ENCODE results near the gene HNF1B. TPM values are rescaled to one million over a fixed set of nuclear protein-coding genes. Genes with fewer than 3 reads are reported as not detected.
A peak's percentile ranks its signal among the peaks of the same experiment; 100 is the strongest.

The HNF1B gene
- total and polyA plus RNA-seq, 10 of the 15 experiments (the other 5 are each of a cell fraction or from before 2014, with no cell fraction given) = 0.51 to 12.7 (median 1.9) TPM

DNA sequence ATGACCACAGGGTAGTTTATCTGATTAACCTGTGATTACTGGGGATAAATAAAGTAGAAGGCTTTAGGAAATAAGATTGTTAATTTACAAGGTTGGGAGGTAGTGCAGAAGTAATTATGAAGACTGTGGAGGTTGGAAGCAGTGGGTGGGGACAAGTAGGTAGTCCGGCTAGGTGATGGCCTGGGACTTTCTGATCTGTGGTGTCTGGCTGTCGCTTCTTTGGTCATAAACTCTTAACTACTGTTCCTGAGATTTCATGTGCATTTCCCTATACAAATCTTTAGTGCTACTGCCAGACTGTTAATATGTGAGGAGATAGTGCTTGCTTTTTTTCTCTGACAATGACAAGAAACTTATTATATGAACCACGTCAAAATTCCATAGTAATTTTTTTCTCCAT, 19.5 kb upstream of the HNF1B start:
- no peak overlapping the region for H2AFZ ChIP-seq (ENCODE audit: control insufficient read depth, low read depth, low read length)
- no peak overlapping the region for H3K9ac ChIP-seq (ENCODE audit: control insufficient read depth, insufficient read depth, low read length)
- BruUV-seq (replicated peaks) = no TSS peak
- ChIA-PET SMC1A (ENCODE audit: uncharacterized antibody, unreplicated experiment) (interaction anchor here (2.5 to 12.0 kb wide), 2 partner anchors 10 to 17 kb away, joined by 21 to 167 read pairs; partner anchors contain the start of gene HNF1B), POLR2A (interaction anchor here (0.8 to 2.0 kb wide), 4 partner anchors 9 to 26 kb away, joined by 3 to 7 read pairs (median 6); partner anchors contain the start of gene HNF1B), RAD21 (ENCODE audit: unreplicated experiment) (interaction anchor here (1.1 to 3.3 kb wide), 4 partner anchors 18 to 27 kb away, joined by 4 to 41 read pairs (median 6); partner anchors contain the start of gene HNF1B), CTCF (interaction anchor here (0.8 to 1.6 kb wide), 4 partner anchors 16 to 77 kb away, joined by 4 to 9 read pairs (median 4); no protein-coding TSS in a partner anchor)
- H3K9me3 ChIP-seq (replicated peaks; ENCODE audit: control insufficient read depth, insufficient read depth, low read length) = peaks cover 4% of the 10 kb centered on the region
- H3K4me2 ChIP-seq (ENCODE audit: control insufficient read depth, insufficient read depth) = peak overlapping the region; percentile 85
- 43% methylated on average over 3 of the region's 3 CpGs for WGBS (ENCODE audit: insufficient coverage, insufficient replicate concordance, low lambda C conversion rate, missing lambda C conversion rate)
- H3K4me3 ChIP-seq = no peak overlapping the region
- in situ Hi-C loops (cut with MboI) (no loop called here), intact Hi-C loops (cut with micrococcal nuclease; ENCODE audit: unreplicated experiment) (no loop called here)
- DNase-seq (ENCODE audit: low read depth, low spot score) = no peak
- no peak overlapping the region for H3K27ac ChIP-seq (ENCODE audit: control insufficient read depth, insufficient read depth)
- no peak for FAIRE-seq
- ATAC-seq = peak; percentile 38
- H4K20me1 ChIP-seq (ENCODE audit: control insufficient read depth, insufficient read depth) = no peaks in the 10 kb centered on the region
- no peaks in the 10 kb centered on the region for H3K27me3 ChIP-seq (replicated peaks in 1 of 2; ENCODE audit: control insufficient read depth in 2 of 2, insufficient read depth in 2 of 2, low read length in 1 of 2)
- H3K4me1 ChIP-seq (ENCODE audit: control insufficient read depth, insufficient read depth, low read length) = peaks cover 49% of the 10 kb centered on the region
- H3K36me3 ChIP-seq (ENCODE audit: control insufficient read depth in 2 of 2, insufficient read depth in 2 of 2, low read length in 1 of 2) = no peaks in the 10 kb centered on the region
- TF ChIP-seq CREM (IDR thresholded peaks at IDR 0.05; ENCODE audit: low read depth) (no peak), RCOR1 (conservative IDR thresholded peaks at IDR 0.05; ENCODE audit: low read depth, low read length) (peak; percentile 58; the same call in 1 of the 2 replicates)
- TF ChIP-seq, protein P1, sequence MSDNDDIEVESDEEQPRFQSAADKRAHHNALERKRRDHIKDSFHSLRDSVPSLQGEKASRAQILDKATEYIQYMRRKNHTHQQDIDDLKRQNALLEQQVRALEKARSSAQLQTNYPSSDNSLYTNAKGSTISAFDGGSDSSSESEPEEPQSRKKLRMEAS (IDR thresholded peaks at IDR 0.05; ENCODE audit: low read depth, low read length) = no peak
- no peaks in the 10 kb centered on the region for H3K79me2 ChIP-seq (ENCODE audit: control insufficient read depth, insufficient read depth, low read length)

DNA sequence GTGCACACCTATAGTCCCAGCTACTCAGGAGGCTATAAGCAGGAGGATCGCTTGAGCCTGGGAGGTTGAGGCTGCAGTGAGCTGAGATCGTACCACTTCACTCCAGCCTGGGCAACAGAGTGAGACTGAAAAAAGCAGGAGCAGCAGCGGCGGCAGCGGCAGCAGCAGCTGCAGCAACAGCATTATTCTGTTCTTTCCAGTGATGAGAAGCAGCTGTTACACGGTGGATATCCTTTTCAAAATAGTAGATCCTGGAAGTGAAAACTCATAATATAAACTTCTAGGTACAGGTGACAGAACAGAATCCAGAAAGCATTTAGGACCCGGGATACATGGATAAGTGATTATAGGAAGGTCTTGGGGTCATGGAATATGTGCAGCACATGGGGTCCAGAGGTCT, 17.8 kb upstream of the HNF1B start:
- CTCF ChIA-PET = interaction anchor here (0.6 to 1.2 kb wide), 4 partner anchors 8 to 990 kb away, joined by 3 to 5 read pairs (median 3); partner anchors contain the start of gene PSMB3
- FAIRE-seq (no peak), ATAC-seq (no peak), DNase-seq (ENCODE audit: low read depth, low spot score) (no peak)
- H3K9ac ChIP-seq (ENCODE audit: control insufficient read depth, insufficient read depth, low read length) = no peak overlapping the region
- no peaks in the 10 kb centered on the region for H3K36me3 ChIP-seq (ENCODE audit: control insufficient read depth in 2 of 2, insufficient read depth in 2 of 2, low read length in 1 of 2)
- H3K79me2 ChIP-seq (ENCODE audit: control insufficient read depth, insufficient read depth, low read length) = no peaks in the 10 kb centered on the region
- intact Hi-C loops (cut with micrococcal nuclease; ENCODE audit: unreplicated experiment) (no loop called here), in situ Hi-C loops (cut with MboI) (no loop called here)
- 67% methylated on average over 7 of the region's 7 CpGs for WGBS (ENCODE audit: insufficient coverage, insufficient replicate concordance, low lambda C conversion rate, missing lambda C conversion rate)
- no peak overlapping the region for H3K4me2 ChIP-seq (ENCODE audit: control insufficient read depth, insufficient read depth)
- H3K4me3 ChIP-seq = no peak overlapping the region
- no peaks in the 10 kb centered on the region for H3K27me3 ChIP-seq (replicated peaks in 1 of 2; ENCODE audit: control insufficient read depth in 2 of 2, insufficient read depth in 2 of 2, low read length in 1 of 2)
- SMC1A ChIA-PET (ENCODE audit: uncharacterized antibody, unreplicated experiment) = interaction anchor here (0.9 to 1.1 kb wide), 4 partner anchors 9 to 17 kb away, joined by 3 read pairs; no protein-coding TSS in a partner anchor
- no peak overlapping the region for H2AFZ ChIP-seq (ENCODE audit: control insufficient read depth, low read depth, low read length)
- no peaks in the 10 kb centered on the region; the same call in 2 of the 3 replicates for H3K9me3 ChIP-seq (replicated peaks; ENCODE audit: control insufficient read depth, insufficient read depth, low read length)
- H3K27ac ChIP-seq (ENCODE audit: control insufficient read depth, insufficient read depth) = no peak overlapping the region
- no peaks in the 10 kb centered on the region for H4K20me1 ChIP-seq (ENCODE audit: control insufficient read depth, insufficient read depth)
- POLR2A ChIA-PET = interaction anchor here (0.6 to 1.6 kb wide), 4 partner anchors 9 to 212 kb away, joined by 3 to 7 read pairs (median 4); partner anchors contain the start of gene HNF1B
- peaks cover 37% of the 10 kb centered on the region for H3K4me1 ChIP-seq (ENCODE audit: control insufficient read depth, insufficient read depth, low read length)
- no TSS peak for BruUV-seq (replicated peaks)
- RAD21 ChIA-PET (ENCODE audit: unreplicated experiment) = interaction anchor here (0.8 to 1.8 kb wide), 2 partner anchors 12 to 16 kb away, joined by 3 to 6 read pairs; no protein-coding TSS in a partner anchor
- TF ChIP-seq ZNF207 (IDR thresholded peaks at IDR 0.05; ENCODE audit: borderline replicate concordance) (no peak), NR2F1 (conservative IDR thresholded peaks at IDR 0.05) (no peak), HDAC2 (IDR thresholded peaks at IDR 0.05) (no peak), GATAD2B (conservative IDR thresholded peaks at IDR 0.05; ENCODE audit: low read depth) (no peak), SMAD5 (IDR thresholded peaks at IDR 0.05; ENCODE audit: low read depth) (no peak), BMI1 (IDR thresholded peaks at IDR 0.05; ENCODE audit: borderline replicate concordance) (no peak)
- TF ChIP-seq, protein P2, sequence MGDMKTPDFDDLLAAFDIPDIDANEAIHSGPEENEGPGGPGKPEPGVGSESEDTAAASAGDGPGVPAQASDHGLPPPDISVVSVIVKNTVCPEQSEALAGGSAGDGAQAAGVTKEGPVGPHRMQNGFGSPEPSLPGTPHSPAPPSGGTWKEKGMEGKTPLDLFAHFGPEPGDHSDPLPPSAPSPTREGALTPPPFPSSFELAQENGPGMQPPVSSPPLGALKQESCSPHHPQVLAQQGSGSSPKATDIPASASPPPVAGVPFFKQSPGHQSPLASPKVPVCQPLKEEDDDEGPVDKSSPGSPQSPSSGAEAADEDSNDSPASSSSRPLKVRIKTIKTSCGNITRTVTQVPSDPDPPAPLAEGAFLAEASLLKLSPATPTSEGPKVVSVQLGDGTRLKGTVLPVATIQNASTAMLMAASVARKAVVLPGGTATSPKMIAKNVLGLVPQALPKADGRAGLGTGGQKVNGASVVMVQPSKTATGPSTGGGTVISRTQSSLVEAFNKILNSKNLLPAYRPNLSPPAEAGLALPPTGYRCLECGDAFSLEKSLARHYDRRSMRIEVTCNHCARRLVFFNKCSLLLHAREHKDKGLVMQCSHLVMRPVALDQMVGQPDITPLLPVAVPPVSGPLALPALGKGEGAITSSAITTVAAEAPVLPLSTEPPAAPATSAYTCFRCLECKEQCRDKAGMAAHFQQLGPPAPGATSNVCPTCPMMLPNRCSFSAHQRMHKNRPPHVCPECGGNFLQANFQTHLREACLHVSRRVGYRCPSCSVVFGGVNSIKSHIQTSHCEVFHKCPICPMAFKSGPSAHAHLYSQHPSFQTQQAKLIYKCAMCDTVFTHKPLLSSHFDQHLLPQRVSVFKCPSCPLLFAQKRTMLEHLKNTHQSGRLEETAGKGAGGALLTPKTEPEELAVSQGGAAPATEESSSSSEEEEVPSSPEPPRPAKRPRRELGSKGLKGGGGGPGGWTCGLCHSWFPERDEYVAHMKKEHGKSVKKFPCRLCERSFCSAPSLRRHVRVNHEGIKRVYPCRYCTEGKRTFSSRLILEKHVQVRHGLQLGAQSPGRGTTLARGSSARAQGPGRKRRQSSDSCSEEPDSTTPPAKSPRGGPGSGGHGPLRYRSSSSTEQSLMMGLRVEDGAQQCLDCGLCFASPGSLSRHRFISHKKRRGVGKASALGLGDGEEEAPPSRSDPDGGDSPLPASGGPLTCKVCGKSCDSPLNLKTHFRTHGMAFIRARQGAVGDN (IDR thresholded peaks at IDR 0.05) = no peak
- TF ChIP-seq, protein P3, sequence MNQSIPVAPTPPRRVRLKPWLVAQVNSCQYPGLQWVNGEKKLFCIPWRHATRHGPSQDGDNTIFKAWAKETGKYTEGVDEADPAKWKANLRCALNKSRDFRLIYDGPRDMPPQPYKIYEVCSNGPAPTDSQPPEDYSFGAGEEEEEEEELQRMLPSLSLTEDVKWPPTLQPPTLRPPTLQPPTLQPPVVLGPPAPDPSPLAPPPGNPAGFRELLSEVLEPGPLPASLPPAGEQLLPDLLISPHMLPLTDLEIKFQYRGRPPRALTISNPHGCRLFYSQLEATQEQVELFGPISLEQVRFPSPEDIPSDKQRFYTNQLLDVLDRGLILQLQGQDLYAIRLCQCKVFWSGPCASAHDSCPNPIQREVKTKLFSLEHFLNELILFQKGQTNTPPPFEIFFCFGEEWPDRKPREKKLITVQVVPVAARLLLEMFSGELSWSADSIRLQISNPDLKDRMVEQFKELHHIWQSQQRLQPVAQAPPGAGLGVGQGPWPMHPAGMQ (IDR thresholded peaks at IDR 0.05; ENCODE audit: borderline replicate concordance) = no peak
